ENCODE data around the gene HAAO. TPM values are rescaled to one million over a fixed set of nuclear protein-coding genes. Genes with fewer than 3 reads are reported as not detected.
A peak's percentile ranks its signal among the peaks of the same experiment; 100 is the strongest.

HAAO gene
- total RNA-seq, 1 donor from 2014 or later = 6.1 TPM

- Histone ChIP-seq H3K27me3 (ENCODE audit: low read depth) (no peaks in the 10 kb centered on the region), H3K9me3 (no peaks in the 10 kb centered on the region), H3K4me3 (no peak overlapping the region), H3K27ac (no peak overlapping the region), H3K36me3 (peaks cover 8% of the 10 kb centered on the region), H3K4me1 (peaks cover 27% of the 10 kb centered on the region)
- intact Hi-C loops (cut with DNase I) = no loop called here
- ATAC-seq = no peak
- no peak for TF ChIP-seq CTCF (IDR thresholded peaks at IDR 0.05)
- no peak for DNase-seq
These were observed 38.2 kb downstream of the HAAO start for GRCh38 chr2:42754021-42754775.

DNA sequence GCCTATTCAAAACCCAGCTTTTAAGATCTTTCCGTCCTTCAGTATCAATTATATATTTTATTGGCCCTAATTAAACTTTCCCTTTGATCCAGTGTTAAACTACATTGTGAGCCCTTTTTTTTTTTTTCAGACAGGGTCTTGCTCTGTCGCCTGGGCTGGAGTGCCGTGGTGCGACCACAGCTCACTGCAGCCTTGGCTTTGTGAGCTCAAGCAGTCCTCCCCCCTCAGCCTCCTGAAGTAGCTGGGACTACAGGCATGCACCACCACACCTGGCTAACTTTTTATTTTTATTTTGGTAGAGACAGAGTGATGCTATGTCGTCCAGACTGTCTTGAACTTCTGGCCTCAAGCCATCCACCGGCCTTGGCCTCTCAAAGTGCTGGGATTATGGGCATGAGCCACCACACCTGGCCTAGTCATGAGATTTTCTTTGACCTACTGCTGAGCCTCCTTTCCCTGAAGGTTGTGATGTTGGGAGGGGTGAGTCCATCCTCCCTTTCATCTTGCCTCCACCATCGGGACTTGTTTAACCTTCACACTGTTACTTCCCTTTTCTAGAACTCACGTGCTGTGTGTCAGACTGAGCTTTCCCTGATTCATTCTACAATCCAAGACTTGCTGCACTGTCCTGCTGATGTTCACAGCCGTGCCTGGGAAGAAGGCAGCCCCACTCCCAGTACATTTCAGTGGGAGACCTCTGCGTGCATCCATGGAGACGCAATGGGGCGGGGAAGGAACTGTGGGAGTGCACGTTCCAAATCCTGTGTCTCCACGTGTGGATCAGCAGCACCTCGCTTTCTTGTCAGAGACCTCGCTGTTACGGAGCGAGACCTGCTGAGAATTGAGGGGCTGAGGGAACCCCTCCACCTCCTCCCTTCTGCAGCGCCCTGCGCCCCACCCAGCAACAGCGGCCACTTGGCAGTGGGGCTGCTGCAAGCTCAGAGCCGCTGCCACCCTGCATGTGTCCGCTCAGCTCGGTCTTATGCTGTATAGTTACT is 39.3 kb downstream of the HAAO start:
- Histone ChIP-seq H3K27ac (no peak overlapping the region), H3K9me3 (no peaks in the 10 kb centered on the region), H3K4me3 (no peak overlapping the region), H3K36me3 (peaks cover 8% of the 10 kb centered on the region), H3K4me1 (peaks cover 27% of the 10 kb centered on the region), H3K27me3 (ENCODE audit: low read depth) (no peaks in the 10 kb centered on the region)
- DNase-seq (no peak), ATAC-seq (peak; percentile 24 to 26)
- intact Hi-C loops (cut with DNase I) = no loop called here
- TF ChIP-seq CTCF (IDR thresholded peaks at IDR 0.05) = no peak

DNA sequence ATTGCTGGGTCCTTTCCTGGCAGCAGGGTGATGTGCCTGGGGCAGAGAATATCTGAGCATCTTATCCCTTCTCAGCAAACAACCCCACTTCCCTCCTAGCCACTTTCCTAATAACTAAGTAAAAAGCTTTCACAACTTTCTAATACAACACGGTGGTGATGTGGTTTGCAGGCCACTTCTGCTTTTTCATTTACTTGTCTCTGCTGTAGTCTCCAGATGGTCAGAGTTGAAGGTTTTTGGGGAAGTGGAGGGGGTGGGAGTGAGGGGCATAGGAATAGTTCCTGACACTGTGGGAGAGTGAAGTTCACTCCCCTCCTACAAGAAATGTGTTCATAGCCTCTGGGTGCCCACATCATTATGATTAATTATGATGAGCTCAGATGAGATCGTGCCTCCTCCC is 40.1 kb downstream of the HAAO start:
- H3K36me3 ChIP-seq = peaks cover 8% of the 10 kb centered on the region
- no peaks in the 10 kb centered on the region for H3K27me3 ChIP-seq (ENCODE audit: low read depth)
- ATAC-seq = peak; percentile 73 to 86
- intact Hi-C loops (cut with DNase I) = no loop called here
- no peaks in the 10 kb centered on the region for H3K9me3 ChIP-seq
- no peak for DNase-seq
- no peak overlapping the region for H3K27ac ChIP-seq
- peaks cover 27% of the 10 kb centered on the region for H3K4me1 ChIP-seq
- H3K4me3 ChIP-seq = no peak overlapping the region
- no peak for TF ChIP-seq CTCF (IDR thresholded peaks at IDR 0.05)

GRCh38 chr2:42748840-42749239 is 43.5 kb downstream of the HAAO start:
- Histone ChIP-seq H3K4me3 (no peak overlapping the region), H3K36me3 (peaks cover 8% of the 10 kb centered on the region), H3K27ac (no peak overlapping the region), H3K4me1 (peaks cover 18% of the 10 kb centered on the region), H3K9me3 (no peaks in the 10 kb centered on the region), H3K27me3 (ENCODE audit: low read depth) (no peaks in the 10 kb centered on the region)
- DNase-seq = no peak
- intact Hi-C loops (cut with DNase I) = no loop called here
- no peak for TF ChIP-seq CTCF (IDR thresholded peaks at IDR 0.05)
- no peak for ATAC-seq

GRCh38 chr2:42747422-42747821 is 45.0 kb downstream of the HAAO start:
- DNase-seq (no peak), ATAC-seq (peak; percentile 58 to 85)
- H3K4me1 ChIP-seq = peaks cover 13% of the 10 kb centered on the region
- intact Hi-C loops (cut with DNase I) = no loop called here
- no peaks in the 10 kb centered on the region for H3K36me3 ChIP-seq
- no peak overlapping the region for H3K27ac ChIP-seq
- H3K4me3 ChIP-seq = no peak overlapping the region
- H3K9me3 ChIP-seq = no peaks in the 10 kb centered on the region
- H3K27me3 ChIP-seq (ENCODE audit: low read depth) = no peaks in the 10 kb centered on the region
- no peak for TF ChIP-seq CTCF (IDR thresholded peaks at IDR 0.05)
